Ascending aorta (tissue), 2 donors: ENCODE measurements around the gene HSD17B1. TPM values are rescaled to one million over a fixed set of nuclear protein-coding genes. Genes with fewer than 3 reads are reported as not detected.
"Not testable (repeated sequence)": the region's sequence is repeated elsewhere in the genome, so short reads cannot be mapped to it uniquely, and the experiment has no call there.

Experiments used
- DNase-seq, 2 donors: peaks; one replicate each; pipeline ENCODE4 v3.0.0-alpha.2; 2019; ENCODE audit warnings: low spot score in 2 of 2
- H3K27ac ChIP-seq, 2 donors: fragments of 200-600 bp; sonication (generic); one replicate each; pipeline ENCODE4 v1.5.1; 2016 to 2017; ENCODE audit warnings: mild to moderate bottlenecking in 1 of 2
- H3K27me3 ChIP-seq: fragments of 200-600 bp; sonication (generic); one replicate; pipeline ENCODE4 v1.5.1; 2017
- H3K36me3 ChIP-seq, 2 donors: fragments of 200-600 bp; sonication (generic); one replicate each; pipeline ENCODE4 v1.5.1; 2016
- H3K4me1 ChIP-seq, 2 donors: fragments of 200-600 bp; sonication (generic); one replicate each; pipeline ENCODE4 v1.5.1; 2016 to 2017; ENCODE audit warnings: mild to moderate bottlenecking in 1 of 2
- H3K4me3 ChIP-seq, 2 donors: fragments of 200-600 bp; sonication (generic); one replicate each; pipeline ENCODE4 v1.5.1; 2016 to 2017; ENCODE audit warnings: mild to moderate bottlenecking in 1 of 2
- H3K9me3 ChIP-seq, 2 donors: fragments of 200-600 bp; sonication (generic); one replicate each; pipeline ENCODE4 v1.5.1; 2016
- CTCF ChIP-seq, 3 experiments: fragments of 200-600 bp in 2 of 3; fragments of 450-650 bp in 1 of 3; sonication (generic) in 2 of 3; IDR thresholded peaks; one replicate each; pipeline ENCODE4 v1.5.1; 2016 to 2019; ENCODE audit warnings: antibody characterized with exemption in 3 of 3, mild to moderate bottlenecking in 1 of 3, moderate library complexity in 1 of 3
- intact Hi-C: fragments of 100-400 bp; cut with DNase I; formaldehyde crosslinking; loops from one replicate; pipeline ENCODE4 v1.15.1; 2023
- total RNA-seq: library from RNA; depleted of rRNA; stranded (reverse); fragments of >200 nt; gene quantifications from one replicate; pipeline ENCODE4 v1.1.0, GENCODE V29; 2016

The HSD17B1 gene
- total RNA-seq, 1 donor from 2014 or later: not detected

- DNase-seq: no peak
- intact Hi-C loops: no loop called here
- Histone ChIP-seq H3K9me3 (no peaks in the 10 kb centered on the region), H3K4me3 (no peak overlapping the region), H3K36me3 (peaks cover under 1 to 9% of the 10 kb centered on the region in 2 donors), H3K4me1 (peaks cover 0 to 10% of the 10 kb centered on the region in 2 donors), H3K27ac (no peak overlapping the region), H3K27me3 (no peaks in the 10 kb centered on the region)
- no peak for TF ChIP-seq CTCF (IDR thresholded peaks at IDR 0.05)
These were observed 3.5 kb upstream of the HSD17B1 start for GRCh38 chr17:42548993-42549755.

- peak overlapping the region in 1 of 2 donors; percentile 83 for H3K4me3 ChIP-seq
- H3K36me3 ChIP-seq: peaks cover 0 to 4% of the 10 kb centered on the region in 2 donors
- intact Hi-C loops: no loop called here
- TF ChIP-seq CTCF (IDR thresholded peaks at IDR 0.05): no peak
- H3K27me3 ChIP-seq: no peaks in the 10 kb centered on the region
- no peaks in the 10 kb centered on the region for H3K9me3 ChIP-seq
- peak overlapping the region; percentile 82 to 91 for H3K27ac ChIP-seq
- peaks cover 0 to 19% of the 10 kb centered on the region in 2 donors for H3K4me1 ChIP-seq
- DNase-seq: no peak
These were observed 567 bp downstream of the HSD17B1 start for GRCh38 chr17:42553161-42553818.

- peak overlapping the region; percentile 82 to 83 for H3K4me3 ChIP-seq
- intact Hi-C loops: loop anchor here (2.0 kb wide), 2 partner anchors 17 to 23 kb away; partner anchors contain the start of genes NAGLU and PSMC3IP
- peaks cover 0 to 19% of the 10 kb centered on the region in 2 donors for H3K4me1 ChIP-seq
- peak overlapping the region; percentile 82 to 91 for H3K27ac ChIP-seq
- no peak for TF ChIP-seq CTCF (IDR thresholded peaks at IDR 0.05)
- H3K36me3 ChIP-seq: peaks cover 0 to 4% of the 10 kb centered on the region in 2 donors
- H3K9me3 ChIP-seq: no peaks in the 10 kb centered on the region
- no peaks in the 10 kb centered on the region for H3K27me3 ChIP-seq
- DNase-seq: no peak
These were observed 1.1 kb downstream of the HSD17B1 start for GRCh38 chr17:42553866-42554249.

- intact Hi-C loops: loop anchor here (2.0 kb wide), 2 partner anchors 18 to 22 kb away; partner anchors contain the start of genes NAGLU and PSMC3IP
- H3K36me3 ChIP-seq: peaks cover 0 to 4% of the 10 kb centered on the region in 2 donors
- H3K4me3 ChIP-seq: peak overlapping the region; percentile 82 to 83
- peak in 1 of 2 donors; percentile 93 for DNase-seq
- TF ChIP-seq CTCF (IDR thresholded peaks at IDR 0.05): no peak
- no peaks in the 10 kb centered on the region for H3K9me3 ChIP-seq
- no peaks in the 10 kb centered on the region for H3K27me3 ChIP-seq
- peaks cover 0 to 19% of the 10 kb centered on the region in 2 donors for H3K4me1 ChIP-seq
- peak overlapping the region; percentile 82 to 91 for H3K27ac ChIP-seq
These were observed 1.8 kb downstream of the HSD17B1 start for GRCh38 chr17:42554250-42555121.

GRCh38 chr17:42555122-42555622, 2.4 kb downstream of the HSD17B1 start:
- H3K36me3 ChIP-seq: peaks cover 0 to 4% of the 10 kb centered on the region in 2 donors
- no peaks in the 10 kb centered on the region for H3K9me3 ChIP-seq
- peaks cover 0 to 19% of the 10 kb centered on the region in 2 donors for H3K4me1 ChIP-seq
- H3K27me3 ChIP-seq: no peaks in the 10 kb centered on the region
- peak overlapping the region; percentile 82 to 91 for H3K27ac ChIP-seq
- intact Hi-C loops: loop anchor here (2.0 kb wide), 2 partner anchors 18 to 22 kb away; partner anchors contain the start of genes NAGLU and PSMC3IP
- no peak for DNase-seq
- TF ChIP-seq CTCF (IDR thresholded peaks at IDR 0.05): no peak
- H3K4me3 ChIP-seq: peak overlapping the region; percentile 82 to 83

GRCh38 chr17:42555961-42556617, 3.4 kb downstream of the HSD17B1 start:
- not testable (repeated sequence) for DNase-seq, H3K9me3 ChIP-seq, H3K36me3 ChIP-seq, H3K27me3 ChIP-seq, H3K4me3 ChIP-seq, H3K27ac ChIP-seq
- intact Hi-C loops: loop anchor here (2.0 kb wide), 2 partner anchors 19 to 21 kb away; partner anchors contain the start of genes NAGLU and PSMC3IP
- peaks cover 0 to 19% of the 10 kb centered on the region in 2 donors for H3K4me1 ChIP-seq
